ENCODE data around the gene UBA52.
"Not testable (repeated sequence)": the region's sequence is repeated elsewhere in the genome, so short reads cannot be mapped to it uniquely, and the experiment has no call there.

Gene UBA52

DNA sequence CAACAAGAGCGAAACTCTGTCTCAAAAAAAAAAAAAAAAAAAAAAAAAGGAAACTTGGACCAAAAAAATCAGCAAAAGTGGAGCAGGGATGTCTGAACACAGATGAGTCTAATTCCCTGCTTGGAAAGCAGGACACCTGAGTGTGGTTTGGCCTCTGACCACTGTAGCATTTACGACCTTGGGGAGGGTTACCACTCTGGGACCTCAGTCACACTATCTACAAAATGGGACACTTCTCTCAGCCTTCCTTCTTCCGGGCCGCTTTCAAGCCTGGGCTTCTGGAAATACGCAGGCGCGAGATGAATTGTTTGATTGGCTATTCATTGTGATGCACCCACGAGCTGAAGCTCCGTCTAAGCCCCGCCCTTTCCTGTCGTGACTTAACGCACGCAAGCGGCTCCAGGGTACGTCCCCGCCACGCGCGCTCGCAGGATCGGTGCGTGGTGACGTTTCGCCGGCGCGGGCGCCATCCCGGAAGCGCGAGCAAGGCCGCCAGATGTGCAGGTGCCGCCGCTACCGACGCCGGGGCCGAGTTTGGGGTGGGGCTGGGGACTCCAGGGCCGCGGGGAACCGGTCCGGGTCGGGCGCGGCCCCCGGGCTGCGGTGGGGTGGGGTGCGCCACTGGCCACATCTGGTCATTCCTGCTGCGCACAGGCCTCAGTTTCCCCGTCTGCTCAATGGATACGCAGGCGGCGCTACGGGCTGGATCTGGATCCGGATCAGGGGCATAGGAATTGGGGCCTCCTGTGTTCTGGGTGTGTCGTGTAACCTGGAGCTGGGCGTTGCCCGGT is 14.1 kb upstream of the UBA52 start, which contains the start of gene KXD1:
KXD1 (plus strand) TSS at position 460 of the 791 bp plus-strand sequence. CDS start 4,187 bp downstream, outside the sequence.
- peak; percentile 99 for DNase-seq

GRCh38 chr19:18558202-18558555 is 13.5 kb upstream of the UBA52 start:
- DNase-seq = peak; percentile 22

DNA sequence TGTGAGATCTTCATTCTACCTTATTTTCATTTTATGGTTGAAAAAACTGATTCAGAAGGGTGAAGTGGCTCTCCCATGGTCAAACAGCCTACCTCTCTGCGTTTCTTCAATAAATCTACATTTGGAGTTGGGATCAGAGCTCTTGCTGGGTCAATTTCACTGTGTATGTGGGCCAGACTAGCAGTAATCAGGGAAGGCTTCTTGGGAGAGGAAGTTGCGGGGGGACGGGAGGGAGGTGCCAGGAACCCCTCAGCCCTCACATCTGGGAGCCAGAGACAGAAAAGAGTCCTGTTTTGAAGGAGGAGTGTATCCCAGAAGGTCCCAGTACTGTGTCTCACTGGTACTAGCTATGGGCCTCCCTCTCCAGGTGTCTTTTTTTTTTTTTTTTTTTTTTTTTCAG is 13.1 kb upstream of the UBA52 start:
- peak; percentile 10 for DNase-seq

DNA sequence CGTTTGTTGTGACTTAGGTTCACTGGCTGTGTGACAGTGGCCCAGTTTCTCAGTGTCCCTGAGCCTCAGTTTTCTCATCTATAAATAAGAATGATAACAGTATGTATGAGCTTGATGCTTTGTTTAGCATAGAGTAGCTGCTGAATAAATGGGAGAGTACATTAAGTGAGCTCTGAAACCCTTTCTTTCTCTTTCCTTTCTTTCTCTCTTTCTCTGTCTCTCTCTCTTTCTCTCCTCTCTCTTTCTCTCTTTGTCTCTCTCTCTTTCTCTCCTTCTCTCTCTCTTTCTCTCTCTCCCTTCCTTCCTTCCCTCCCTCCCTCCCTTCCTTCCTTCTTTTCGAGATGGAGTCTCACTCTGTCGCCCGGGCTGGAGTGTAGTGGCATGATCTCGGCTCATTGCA is 12.0 kb upstream of the UBA52 start:
- DNase-seq = no peak

DNA sequence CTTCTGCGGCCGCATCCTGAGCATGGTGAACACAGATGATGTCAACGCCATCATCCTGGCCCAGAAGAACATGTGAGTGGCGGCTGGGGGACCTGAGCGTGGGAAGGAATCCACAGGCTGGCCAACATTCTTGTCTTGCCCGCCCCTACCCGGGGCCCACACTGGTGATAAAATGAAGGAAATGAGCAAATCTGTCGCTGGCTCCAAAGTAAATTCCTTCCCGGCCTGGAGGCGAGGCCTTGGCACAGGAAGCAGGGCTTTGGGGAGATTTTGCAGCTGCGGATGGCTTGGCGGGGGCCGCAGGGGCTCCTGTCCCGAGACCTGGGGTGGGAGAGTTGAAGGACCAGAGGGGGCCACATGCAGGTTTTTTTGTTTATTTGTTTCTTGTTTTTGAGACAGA is 9.6 kb upstream of the UBA52 start:
- DNase-seq = no peak

DNA sequence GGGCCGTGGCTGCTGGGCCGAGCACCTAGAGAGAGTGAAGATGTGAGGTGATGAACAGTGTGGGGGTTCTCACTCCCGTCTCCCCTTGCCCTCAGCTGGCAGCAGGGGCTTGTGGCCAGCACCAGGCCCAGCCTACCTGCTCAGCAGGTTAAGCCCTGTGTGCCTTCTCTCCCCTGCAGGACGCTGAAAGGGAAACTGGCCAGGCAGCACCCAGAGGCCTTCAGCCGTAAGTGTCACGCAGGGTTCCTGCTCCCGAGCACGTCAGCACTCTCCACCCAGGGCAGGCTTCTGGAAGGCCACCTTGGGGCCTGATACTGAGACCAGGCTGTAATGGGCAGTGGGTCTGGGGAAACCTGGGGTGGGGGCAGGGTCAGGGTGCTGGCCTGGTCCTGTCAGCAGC is 4.7 kb upstream of the UBA52 start:
- no peak for DNase-seq

DNA sequence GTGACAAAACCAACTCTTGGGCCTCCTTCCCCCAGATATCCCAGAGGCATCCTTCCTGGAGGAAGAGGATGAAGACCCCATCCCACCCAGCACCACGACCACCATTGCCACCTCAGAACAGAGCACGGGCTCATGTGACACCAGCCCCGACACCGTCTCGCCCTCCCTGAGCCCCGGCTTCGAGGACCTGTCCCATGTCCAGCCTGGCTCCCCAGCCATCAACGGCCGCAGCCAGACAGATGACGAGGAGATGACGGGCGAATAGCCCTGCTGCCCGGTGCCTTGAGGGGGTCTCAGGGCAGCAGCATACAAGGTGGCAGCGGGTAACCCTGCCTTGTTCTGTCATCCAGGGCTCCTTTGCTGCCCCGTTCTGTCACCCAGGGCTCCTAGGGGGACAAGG is 3.3 kb upstream of the UBA52 start:
- DNase-seq = no peak

- DNase-seq = no peak
Observed at GRCh38 chr19:18574691-18575291, 3.1 kb downstream of the UBA52 start.

DNA sequence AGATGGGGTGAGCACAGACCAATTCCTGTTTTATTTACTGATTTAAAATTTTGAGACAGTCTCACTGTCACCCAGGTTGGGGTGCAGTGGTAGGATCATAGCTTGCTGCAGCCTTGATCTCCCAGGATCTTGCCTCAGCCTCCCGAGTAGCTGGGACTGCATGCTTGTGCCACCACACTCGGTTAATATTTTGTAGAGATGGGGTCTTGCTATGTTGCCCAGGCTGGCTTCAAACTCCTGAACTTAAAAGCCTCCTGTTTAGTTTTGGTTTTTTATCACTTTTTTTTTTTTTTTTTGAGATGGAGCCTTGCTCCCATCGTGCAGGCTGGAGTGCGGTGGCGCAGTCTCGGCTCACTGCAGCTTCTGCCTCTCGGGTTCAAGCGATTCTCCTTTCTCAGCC is 4.7 kb downstream of the UBA52 start:
- no peak for DNase-seq

GRCh38 chr19:18577365-18577914 is 5.8 kb downstream of the UBA52 start:
- no peak for DNase-seq

DNA sequence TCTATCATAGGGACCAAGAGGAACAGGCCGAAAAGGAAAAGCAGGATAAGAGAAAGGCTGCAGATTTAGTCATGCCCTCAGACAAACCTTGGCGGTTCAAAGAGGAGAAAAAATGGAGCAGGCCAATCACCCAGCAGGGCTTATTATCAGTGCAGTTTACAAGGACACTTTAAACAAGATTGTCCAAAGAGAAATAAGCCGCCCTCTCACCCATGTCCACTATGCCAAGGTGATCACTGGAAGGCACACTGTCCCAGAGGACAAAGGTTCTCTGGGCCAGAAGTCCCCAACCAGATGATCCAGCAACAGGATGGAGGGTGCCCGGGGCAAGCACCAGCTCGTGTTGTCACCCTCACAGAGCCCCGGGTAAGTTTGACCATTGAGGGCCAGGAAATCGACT is 8.7 kb downstream of the UBA52 start:
- DNase-seq = no peak

DNA sequence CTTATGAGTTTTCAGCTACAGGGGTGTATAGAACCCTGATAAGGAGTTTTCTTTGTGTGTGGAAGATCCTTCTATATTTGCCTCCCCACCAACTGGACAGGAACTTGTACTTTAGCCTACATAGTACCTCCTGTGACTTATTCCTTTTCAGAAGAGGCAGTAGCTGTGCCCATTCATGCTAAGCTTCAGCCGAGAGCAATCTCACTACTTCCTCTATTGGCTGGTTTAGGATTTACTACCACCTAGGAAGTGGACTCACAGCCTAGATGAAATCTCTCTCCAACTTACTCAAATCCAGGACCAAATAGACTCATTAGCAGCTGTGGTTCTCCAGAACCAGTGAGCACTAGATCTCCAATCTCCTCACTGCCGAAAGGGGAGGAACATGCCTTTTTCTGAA is 14.6 kb downstream of the UBA52 start:
- DNase-seq = no peak

- DNase-seq = no peak
Observed at GRCh38 chr19:18587561-18587960, 15.9 kb downstream of the UBA52 start.

- DNase-seq = no peak
Observed at GRCh38 chr19:18587962-18588610, 16.4 kb downstream of the UBA52 start.

GRCh38 chr19:18588611-18589379 is 17.1 kb downstream of the UBA52 start, which contains the start of gene REX1BD:
Gene REX1BD, plus strand, starts transcription at chr19:18588798. Its CDS starts 4 bp downstream, at chr19:18588802.
- DNase-seq = peak; percentile 89

GRCh38 chr19:18589380-18590272 is 18.0 kb downstream of the UBA52 start:
- no peak for DNase-seq

DNA sequence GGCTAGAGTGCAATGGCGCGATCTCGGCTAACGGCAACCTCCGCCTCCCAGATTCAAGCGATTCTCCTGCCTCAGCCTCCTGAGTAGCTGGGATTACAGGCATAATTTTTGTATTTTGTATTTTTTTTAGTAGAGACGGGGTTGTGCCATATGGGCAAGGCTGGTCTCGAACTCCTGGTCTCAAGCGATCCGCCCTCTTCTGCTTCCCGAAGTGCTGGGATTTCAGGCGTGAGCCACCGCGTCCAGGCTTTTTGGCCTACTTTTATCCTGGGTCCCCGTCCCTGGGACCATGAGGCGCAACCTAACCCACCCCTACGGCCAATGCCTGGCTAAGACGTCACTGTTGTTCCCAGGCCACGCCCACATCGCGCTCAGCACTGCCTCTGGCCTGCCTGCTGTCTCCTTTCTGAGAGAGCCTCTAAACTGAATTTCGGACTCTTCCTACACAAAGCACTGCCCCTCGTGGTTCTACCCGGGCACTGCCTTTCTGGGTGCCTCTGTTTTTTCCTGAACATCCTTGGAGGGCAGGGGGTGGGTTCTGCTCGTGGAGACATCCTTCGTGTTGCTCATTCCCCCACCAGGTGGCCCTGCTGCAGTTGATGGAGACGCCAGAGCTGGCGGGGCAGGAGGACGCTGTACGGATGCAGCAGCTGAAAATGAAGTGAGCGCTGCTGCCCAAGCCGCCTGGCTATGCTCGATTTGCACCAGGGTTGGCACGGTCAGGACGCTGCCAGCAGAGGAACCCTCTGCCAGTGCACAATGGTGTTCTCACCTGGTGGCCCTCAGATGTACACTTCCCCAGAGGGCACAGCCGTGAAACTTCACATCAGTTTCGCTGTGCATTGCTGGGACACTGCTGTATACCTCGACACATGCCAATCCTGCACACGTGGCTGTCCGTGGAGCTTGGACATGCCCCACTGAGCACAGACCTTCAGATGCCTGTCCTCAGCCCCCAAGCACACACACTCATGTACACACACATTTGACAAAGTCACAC is 18.9 kb downstream of the UBA52 start:
- DNase-seq = no peak

- DNase-seq = no peak
Observed at GRCh38 chr19:18591735-18592385, 20.2 kb downstream of the UBA52 start.

- DNase-seq = not testable (repeated sequence)
Observed at GRCh38 chr19:18592732-18593131, 21.1 kb downstream of the UBA52 start.

All from CD4-positive, alpha-beta T cell treated with Interleukin-21 for 1 hour (primary cell).